ENCODE data around the gene PRKD1.

PRKD1 gene

GRCh38 chr14:29536886-29537511, 390.6 kb downstream of the PRKD1 start:
- TF ChIP-seq CTCF (IDR thresholded peaks at IDR 0.05; ENCODE audit: low read depth, low read length, poor library complexity, severe bottlenecking) (peak; percentile 18), EZH2phosphoT487 (IDR thresholded peaks at IDR 0.05; ENCODE audit: borderline replicate concordance, low read length) (no peak)
- Histone ChIP-seq H3K9me2 (replicated peaks; ENCODE audit: control insufficient read depth, low read length) (no peaks in the 10 kb centered on the region), H4K20me1 (ENCODE audit: control insufficient read depth, insufficient read depth, low read depth, low read length) (no peaks in the 10 kb centered on the region), H3K4me3 (ENCODE audit: low read length) (no peak overlapping the region), H3K27me3 (ENCODE audit: control insufficient read depth, low read length) (no peaks in the 10 kb centered on the region), H3F3A (ENCODE audit: control insufficient read depth, insufficient read depth) (no peaks in the 10 kb centered on the region), H3K4me2 (ENCODE audit: low read length) (no peak overlapping the region), H3K27ac (ENCODE audit: low read depth, low read length) (no peak overlapping the region), H3K36me3 (ENCODE audit: control insufficient read depth, low read length) (no peaks in the 10 kb centered on the region), H3K4me1 (ENCODE audit: control insufficient read depth, low read length) (no peaks in the 10 kb centered on the region), H3K9me3 (ENCODE audit: control insufficient read depth, insufficient read depth, low read length) (no peaks in the 10 kb centered on the region), H3K79me2 (ENCODE audit: control insufficient read depth, low read length) (no peaks in the 10 kb centered on the region)

- TF ChIP-seq EZH2phosphoT487 (IDR thresholded peaks at IDR 0.05; ENCODE audit: borderline replicate concordance, low read length) (no peak), CTCF (IDR thresholded peaks at IDR 0.05; ENCODE audit: low read depth, low read length, poor library complexity, severe bottlenecking) (peak; percentile 10)
- Histone ChIP-seq H3K27me3 (ENCODE audit: control insufficient read depth, low read length) (no peaks in the 10 kb centered on the region), H3K36me3 (ENCODE audit: control insufficient read depth, low read length) (no peaks in the 10 kb centered on the region), H3K4me1 (ENCODE audit: control insufficient read depth, low read length) (no peaks in the 10 kb centered on the region), H4K20me1 (ENCODE audit: control insufficient read depth, insufficient read depth, low read depth, low read length) (no peaks in the 10 kb centered on the region), H3F3A (ENCODE audit: control insufficient read depth, insufficient read depth) (no peaks in the 10 kb centered on the region), H3K27ac (ENCODE audit: low read depth, low read length) (no peak overlapping the region), H3K9me2 (replicated peaks; ENCODE audit: control insufficient read depth, low read length) (no peaks in the 10 kb centered on the region), H3K79me2 (ENCODE audit: control insufficient read depth, low read length) (no peaks in the 10 kb centered on the region), H3K9me3 (ENCODE audit: control insufficient read depth, insufficient read depth, low read length) (no peaks in the 10 kb centered on the region), H3K4me3 (ENCODE audit: low read length) (no peak overlapping the region), H3K4me2 (ENCODE audit: low read length) (no peak overlapping the region)
These were observed 398.2 kb downstream of the PRKD1 start for GRCh38 chr14:29529418-29529817.

- Histone ChIP-seq H3K4me3 (ENCODE audit: low read length) (no peak overlapping the region), H3F3A (ENCODE audit: control insufficient read depth, insufficient read depth) (no peaks in the 10 kb centered on the region), H3K4me1 (ENCODE audit: control insufficient read depth, low read length) (no peaks in the 10 kb centered on the region), H3K27me3 (ENCODE audit: control insufficient read depth, low read length) (no peaks in the 10 kb centered on the region), H3K79me2 (ENCODE audit: control insufficient read depth, low read length) (no peaks in the 10 kb centered on the region), H3K27ac (ENCODE audit: low read depth, low read length) (no peak overlapping the region), H3K9me2 (replicated peaks; ENCODE audit: control insufficient read depth, low read length) (no peaks in the 10 kb centered on the region), H4K20me1 (ENCODE audit: control insufficient read depth, insufficient read depth, low read depth, low read length) (no peaks in the 10 kb centered on the region), H3K9me3 (ENCODE audit: control insufficient read depth, insufficient read depth, low read length) (no peaks in the 10 kb centered on the region), H3K36me3 (ENCODE audit: control insufficient read depth, low read length) (no peaks in the 10 kb centered on the region), H3K4me2 (ENCODE audit: low read length) (no peak overlapping the region)
- TF ChIP-seq EZH2phosphoT487 (IDR thresholded peaks at IDR 0.05; ENCODE audit: borderline replicate concordance, low read length): no peak
- TF ChIP-seq CTCF (IDR thresholded peaks at IDR 0.05; ENCODE audit: low read depth, low read length, poor library complexity, severe bottlenecking): no peak
These were observed 398.8 kb downstream of the PRKD1 start for GRCh38 chr14:29528889-29529288.
